ENCODE data around the gene PLEKHO1.

GRCh38 chr1:150160964-150161621 lies 11.4 kb downstream of the PLEKHO1 start:
- TF ChIP-seq, protein P1, sequence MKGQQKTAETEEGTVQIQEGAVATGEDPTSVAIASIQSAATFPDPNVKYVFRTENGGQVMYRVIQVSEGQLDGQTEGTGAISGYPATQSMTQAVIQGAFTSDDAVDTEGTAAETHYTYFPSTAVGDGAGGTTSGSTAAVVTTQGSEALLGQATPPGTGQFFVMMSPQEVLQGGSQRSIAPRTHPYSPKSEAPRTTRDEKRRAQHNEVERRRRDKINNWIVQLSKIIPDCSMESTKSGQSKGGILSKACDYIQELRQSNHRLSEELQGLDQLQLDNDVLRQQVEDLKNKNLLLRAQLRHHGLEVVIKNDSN (IDR thresholded peaks at IDR 0.05; ENCODE audit: borderline replicate concordance, low read depth): no peak
- TF ChIP-seq CTCF (IDR thresholded peaks at IDR 0.05) (no peak), RFX5 (IDR thresholded peaks at IDR 0.05; ENCODE audit: low read length) (no peak)
